Measurements from ENCODE around the gene TMEM51.

DNA sequence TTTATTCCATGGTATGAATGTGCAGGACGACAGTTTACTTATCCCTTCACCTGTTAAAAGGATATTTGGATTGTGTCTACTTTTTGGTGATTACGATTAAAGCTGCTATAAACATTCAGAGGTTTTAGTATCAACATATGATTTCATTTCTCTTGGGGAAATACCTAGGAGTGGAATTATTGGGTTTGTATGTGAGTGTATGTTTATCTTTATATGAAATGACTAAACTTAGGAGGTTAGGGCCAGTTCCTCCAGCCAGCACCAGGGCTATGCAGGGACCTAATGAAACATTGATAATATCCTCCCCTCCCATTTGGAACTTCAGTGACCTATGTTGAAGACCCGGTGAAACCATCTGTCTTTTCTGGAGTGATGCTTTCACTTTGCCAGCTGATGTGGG is 13.8 kb downstream of the TMEM51 start:
- TF ChIP-seq, protein P1, sequence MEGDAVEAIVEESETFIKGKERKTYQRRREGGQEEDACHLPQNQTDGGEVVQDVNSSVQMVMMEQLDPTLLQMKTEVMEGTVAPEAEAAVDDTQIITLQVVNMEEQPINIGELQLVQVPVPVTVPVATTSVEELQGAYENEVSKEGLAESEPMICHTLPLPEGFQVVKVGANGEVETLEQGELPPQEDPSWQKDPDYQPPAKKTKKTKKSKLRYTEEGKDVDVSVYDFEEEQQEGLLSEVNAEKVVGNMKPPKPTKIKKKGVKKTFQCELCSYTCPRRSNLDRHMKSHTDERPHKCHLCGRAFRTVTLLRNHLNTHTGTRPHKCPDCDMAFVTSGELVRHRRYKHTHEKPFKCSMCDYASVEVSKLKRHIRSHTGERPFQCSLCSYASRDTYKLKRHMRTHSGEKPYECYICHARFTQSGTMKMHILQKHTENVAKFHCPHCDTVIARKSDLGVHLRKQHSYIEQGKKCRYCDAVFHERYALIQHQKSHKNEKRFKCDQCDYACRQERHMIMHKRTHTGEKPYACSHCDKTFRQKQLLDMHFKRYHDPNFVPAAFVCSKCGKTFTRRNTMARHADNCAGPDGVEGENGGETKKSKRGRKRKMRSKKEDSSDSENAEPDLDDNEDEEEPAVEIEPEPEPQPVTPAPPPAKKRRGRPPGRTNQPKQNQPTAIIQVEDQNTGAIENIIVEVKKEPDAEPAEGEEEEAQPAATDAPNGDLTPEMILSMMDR (IDR thresholded peaks at IDR 0.05 in 2 of 3, conservative IDR thresholded peaks at IDR 0.05 in 1 of 3; ENCODE audit: insufficient read depth in 2 of 3, low read depth in 1 of 3, low read length in 3 of 3), result no peak
- TF ChIP-seq, protein P2, sequence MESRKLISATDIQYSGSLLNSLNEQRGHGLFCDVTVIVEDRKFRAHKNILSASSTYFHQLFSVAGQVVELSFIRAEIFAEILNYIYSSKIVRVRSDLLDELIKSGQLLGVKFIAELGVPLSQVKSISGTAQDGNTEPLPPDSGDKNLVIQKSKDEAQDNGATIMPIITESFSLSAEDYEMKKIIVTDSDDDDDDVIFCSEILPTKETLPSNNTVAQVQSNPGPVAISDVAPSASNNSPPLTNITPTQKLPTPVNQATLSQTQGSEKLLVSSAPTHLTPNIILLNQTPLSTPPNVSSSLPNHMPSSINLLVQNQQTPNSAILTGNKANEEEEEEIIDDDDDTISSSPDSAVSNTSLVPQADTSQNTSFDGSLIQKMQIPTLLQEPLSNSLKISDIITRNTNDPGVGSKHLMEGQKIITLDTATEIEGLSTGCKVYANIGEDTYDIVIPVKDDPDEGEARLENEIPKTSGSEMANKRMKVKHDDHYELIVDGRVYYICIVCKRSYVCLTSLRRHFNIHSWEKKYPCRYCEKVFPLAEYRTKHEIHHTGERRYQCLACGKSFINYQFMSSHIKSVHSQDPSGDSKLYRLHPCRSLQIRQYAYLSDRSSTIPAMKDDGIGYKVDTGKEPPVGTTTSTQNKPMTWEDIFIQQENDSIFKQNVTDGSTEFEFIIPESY (CRISPR knock-in tag; IDR thresholded peaks at IDR 0.05), result no peak
- no peak for TF ChIP-seq XRCC5 (IDR thresholded peaks at IDR 0.05; ENCODE audit: low read depth, low read length)
- no peak for TF ChIP-seq EZH2 (IDR thresholded peaks at IDR 0.05; ENCODE audit: borderline replicate concordance, low read depth, low read length)
- TF ChIP-seq HMG20A (CRISPR knock-in tag; conservative IDR thresholded peaks at IDR 0.05), result no peak
- TF ChIP-seq NONO (IDR thresholded peaks at IDR 0.05; ENCODE audit: low read depth in 2 of 2, low read length in 1 of 2), result no peak
- TF ChIP-seq ZNF212 (CRISPR knock-in tag; IDR thresholded peaks at IDR 0.05), result no peak
- TF ChIP-seq PHB2 (IDR thresholded peaks at IDR 0.05; ENCODE audit: low read depth), result no peak
- no peak for TF ChIP-seq ELF4 (CRISPR knock-in tag; IDR thresholded peaks at IDR 0.05)
- TF ChIP-seq, protein P3, sequence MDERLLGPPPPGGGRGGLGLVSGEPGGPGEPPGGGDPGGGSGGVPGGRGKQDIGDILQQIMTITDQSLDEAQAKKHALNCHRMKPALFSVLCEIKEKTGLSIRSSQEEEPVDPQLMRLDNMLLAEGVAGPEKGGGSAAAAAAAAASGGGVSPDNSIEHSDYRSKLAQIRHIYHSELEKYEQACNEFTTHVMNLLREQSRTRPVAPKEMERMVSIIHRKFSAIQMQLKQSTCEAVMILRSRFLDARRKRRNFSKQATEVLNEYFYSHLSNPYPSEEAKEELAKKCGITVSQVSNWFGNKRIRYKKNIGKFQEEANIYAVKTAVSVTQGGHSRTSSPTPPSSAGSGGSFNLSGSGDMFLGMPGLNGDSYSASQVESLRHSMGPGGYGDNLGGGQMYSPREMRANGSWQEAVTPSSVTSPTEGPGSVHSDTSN (CRISPR knock-in tag; IDR thresholded peaks at IDR 0.05; ENCODE audit: low read depth), result no peak
- TF ChIP-seq, protein P3 (tag; conservative IDR thresholded peaks at IDR 0.05; ENCODE audit: low read depth), result no peak
- TF ChIP-seq HDAC6 (IDR thresholded peaks at IDR 0.05; ENCODE audit: low read depth, low read length), result no peak
- TF ChIP-seq PHTF2 (CRISPR knock-in tag; IDR thresholded peaks at IDR 0.05), result no peak
- TF ChIP-seq, protein P4, sequence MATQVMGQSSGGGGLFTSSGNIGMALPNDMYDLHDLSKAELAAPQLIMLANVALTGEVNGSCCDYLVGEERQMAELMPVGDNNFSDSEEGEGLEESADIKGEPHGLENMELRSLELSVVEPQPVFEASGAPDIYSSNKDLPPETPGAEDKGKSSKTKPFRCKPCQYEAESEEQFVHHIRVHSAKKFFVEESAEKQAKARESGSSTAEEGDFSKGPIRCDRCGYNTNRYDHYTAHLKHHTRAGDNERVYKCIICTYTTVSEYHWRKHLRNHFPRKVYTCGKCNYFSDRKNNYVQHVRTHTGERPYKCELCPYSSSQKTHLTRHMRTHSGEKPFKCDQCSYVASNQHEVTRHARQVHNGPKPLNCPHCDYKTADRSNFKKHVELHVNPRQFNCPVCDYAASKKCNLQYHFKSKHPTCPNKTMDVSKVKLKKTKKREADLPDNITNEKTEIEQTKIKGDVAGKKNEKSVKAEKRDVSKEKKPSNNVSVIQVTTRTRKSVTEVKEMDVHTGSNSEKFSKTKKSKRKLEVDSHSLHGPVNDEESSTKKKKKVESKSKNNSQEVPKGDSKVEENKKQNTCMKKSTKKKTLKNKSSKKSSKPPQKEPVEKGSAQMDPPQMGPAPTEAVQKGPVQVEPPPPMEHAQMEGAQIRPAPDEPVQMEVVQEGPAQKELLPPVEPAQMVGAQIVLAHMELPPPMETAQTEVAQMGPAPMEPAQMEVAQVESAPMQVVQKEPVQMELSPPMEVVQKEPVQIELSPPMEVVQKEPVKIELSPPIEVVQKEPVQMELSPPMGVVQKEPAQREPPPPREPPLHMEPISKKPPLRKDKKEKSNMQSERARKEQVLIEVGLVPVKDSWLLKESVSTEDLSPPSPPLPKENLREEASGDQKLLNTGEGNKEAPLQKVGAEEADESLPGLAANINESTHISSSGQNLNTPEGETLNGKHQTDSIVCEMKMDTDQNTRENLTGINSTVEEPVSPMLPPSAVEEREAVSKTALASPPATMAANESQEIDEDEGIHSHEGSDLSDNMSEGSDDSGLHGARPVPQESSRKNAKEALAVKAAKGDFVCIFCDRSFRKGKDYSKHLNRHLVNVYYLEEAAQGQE (IDR thresholded peaks at IDR 0.05; ENCODE audit: borderline replicate concordance), result no peak
- TF ChIP-seq, protein P4 (CRISPR knock-in tag; IDR thresholded peaks at IDR 0.05; ENCODE audit: low read depth), result no peak
- TF ChIP-seq FOXK1 (CRISPR knock-in tag; IDR thresholded peaks at IDR 0.05; ENCODE audit: borderline replicate concordance), result no peak
